WERI-Rb-1 (cell line): ENCODE results near the gene RBM8A.

ENCODE experiments used
- DNase-seq: peaks from one replicate; pipeline ENCODE4 v3.0.0-alpha.2; 2020
- H3K27ac ChIP-seq: fragments of 250-450 bp; sonication (Bioruptor Pico); 2 replicates; pipeline ENCODE4 v1.5.1; 2020; ENCODE audit warnings: mild to moderate bottlenecking, moderate library complexity
- H3K27me3 ChIP-seq: fragments of 250-450 bp; sonication (Bioruptor Pico); 2 replicates; pipeline ENCODE4 v1.5.1; 2021; ENCODE audit warnings: mild to moderate bottlenecking, low read depth, moderate library complexity; ENCODE audit not compliant: insufficient read depth, severe bottlenecking
- H3K36me3 ChIP-seq: fragments of 250-450 bp; sonication (Bioruptor Pico); 2 replicates; pipeline ENCODE4 v1.5.1; 2020; ENCODE audit warnings: mild to moderate bottlenecking, moderate library complexity
- H3K4me3 ChIP-seq: 2 replicates; pipeline ENCODE4 v1.5.1; 2011; ENCODE audit warnings: low read depth, mild to moderate bottlenecking, control low read depth, low read length
- H3K9me3 ChIP-seq: fragments of 250-450 bp; sonication (Bioruptor Pico); 2 replicates; pipeline ENCODE4 v1.5.1; 2021; ENCODE audit warnings: mild to moderate bottlenecking, moderate library complexity; ENCODE audit not compliant: severe bottlenecking
- CTCF ChIP-seq: IDR thresholded peaks from 2 replicates; pipeline ENCODE4 v1.5.1; 2011; ENCODE audit warnings: low read depth, mild to moderate bottlenecking, control low read depth, inconsistent platforms, low read length

RBM8A gene

GRCh38 chr1:145887631-145888030, 39.7 kb downstream of the RBM8A start:
- no peak for TF ChIP-seq CTCF

GRCh38 chr1:145886816-145887215, 40.5 kb downstream of the RBM8A start:
- H3K9me3 ChIP-seq = no peaks in the 10 kb centered on the region
- DNase-seq = no peak
- TF ChIP-seq CTCF = no peak
- H3K27me3 ChIP-seq = peaks cover 10% of the 10 kb centered on the region
- no peak overlapping the region for H3K27ac ChIP-seq
- H3K4me3 ChIP-seq = no peak overlapping the region
- H3K36me3 ChIP-seq = no peaks in the 10 kb centered on the region

More at GRCh38 chr1:145887631-145888030, 39.7 kb downstream of the RBM8A start:
- Histone ChIP-seq H3K9me3 (no peaks in the 10 kb centered on the region), H3K36me3 (no peaks in the 10 kb centered on the region), H3K27me3 (peaks cover 10% of the 10 kb centered on the region), H3K27ac (no peak overlapping the region), H3K4me3 (no peak overlapping the region)
- no peak for DNase-seq

- H3K4me3 ChIP-seq = peak overlapping the region; percentile 66
- no peaks in the 10 kb centered on the region for H3K36me3 ChIP-seq
- no peaks in the 10 kb centered on the region for H3K9me3 ChIP-seq
- peaks cover 10% of the 10 kb centered on the region for H3K27me3 ChIP-seq
- no peak for TF ChIP-seq CTCF
- DNase-seq = no peak
- no peak overlapping the region for H3K27ac ChIP-seq
These were observed 40.9 kb downstream of the RBM8A start for GRCh38 chr1:145886390-145886789.

GRCh38 chr1:145885738-145886287, 41.5 kb downstream of the RBM8A start, which contains the start of gene ANKRD35:
ANKRD35 (minus strand) TSS chr1:145885866; CDS start chr1:145885758, 108 bp downstream.
- Histone ChIP-seq H3K27me3 (peaks cover 10% of the 10 kb centered on the region), H3K4me3 (peak within 1 kb of the TSS; percentile 66), H3K36me3 (no peaks in the 10 kb centered on the region), H3K27ac (no peak within 1 kb of the TSS), H3K9me3 (no peaks in the 10 kb centered on the region)
- peak; percentile 95 for DNase-seq
- no peak for TF ChIP-seq CTCF

GRCh38 chr1:145884675-145885074, 42.6 kb downstream of the RBM8A start:
- TF ChIP-seq CTCF = no peak
- DNase-seq = no peak
- Histone ChIP-seq H3K9me3 (no peaks in the 10 kb centered on the region), H3K27me3 (peaks cover 10% of the 10 kb centered on the region), H3K4me3 (no peak overlapping the region), H3K27ac (no peak overlapping the region), H3K36me3 (no peaks in the 10 kb centered on the region)

GRCh38 chr1:145879775-145880174, 47.5 kb downstream of the RBM8A start:
- no peak for DNase-seq
- H3K27me3 ChIP-seq = peaks cover 2% of the 10 kb centered on the region
- no peak overlapping the region for H3K27ac ChIP-seq
- H3K9me3 ChIP-seq = no peaks in the 10 kb centered on the region
- no peak for TF ChIP-seq CTCF
- no peaks in the 10 kb centered on the region for H3K36me3 ChIP-seq
- no peak overlapping the region for H3K4me3 ChIP-seq
